ENCODE measurements around the gene PTAR1.

The PTAR1 gene

DNA sequence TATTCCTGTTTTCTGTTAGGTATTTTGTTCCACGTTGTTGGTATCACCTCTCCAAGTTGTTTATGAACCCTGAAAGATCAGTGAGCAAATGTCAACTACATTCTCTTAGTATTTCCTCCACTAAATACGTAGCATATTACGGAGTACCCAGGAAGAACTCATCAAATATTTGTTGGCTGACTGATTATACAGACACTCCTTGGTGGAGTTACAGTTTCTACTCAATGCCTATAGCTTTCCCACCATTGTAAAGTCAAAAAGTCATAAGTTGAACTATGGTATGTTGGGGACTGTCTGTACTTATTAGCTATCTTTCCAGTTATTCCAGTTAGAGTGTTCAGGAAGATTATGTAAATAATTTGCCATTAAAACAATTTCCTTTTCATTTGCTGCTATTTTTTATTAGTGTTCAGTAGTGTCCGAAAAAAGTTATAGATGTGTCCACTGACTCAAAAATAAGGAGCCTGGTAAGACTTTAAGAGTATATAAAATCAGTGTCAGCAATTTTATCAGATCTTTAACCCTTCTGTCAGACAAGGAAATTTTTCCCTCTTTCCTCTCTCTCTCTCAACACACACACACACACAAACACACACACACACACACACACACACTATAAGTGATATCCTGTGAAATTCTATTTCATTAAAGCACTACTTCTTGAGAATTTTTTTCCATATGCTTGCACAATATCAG lies 80.8 kb downstream of the PTAR1 start:
- Histone ChIP-seq H3K36me3 (replicated peaks; ENCODE audit: insufficient read depth, low read length) (no peaks in the 10 kb centered on the region), H3K27me3 (replicated peaks; ENCODE audit: insufficient read depth, low read length) (no peaks in the 10 kb centered on the region), H2AFZ (ENCODE audit: low read length) (no peak overlapping the region), H3K9me2 (replicated peaks; ENCODE audit: insufficient read depth, low read length) (no peaks in the 10 kb centered on the region), H4K20me1 (ENCODE audit: insufficient read depth, low read length) (no peaks in the 10 kb centered on the region), H3F3A (ENCODE audit: insufficient read depth, low read length) (peaks cover 6% of the 10 kb centered on the region; the same call in 1 of the 2 replicates), H3K4me2 (ENCODE audit: low read depth, low read length) (no peak overlapping the region), H3K9ac (ENCODE audit: low read length) (no peak overlapping the region), H3K9me3 (replicated peaks; ENCODE audit: insufficient read depth, low read length) (no peaks in the 10 kb centered on the region), H3K4me1 (ENCODE audit: low read length) (0 out of 2 replicates have a peak, but pooled peaks cover 5% of the 10 kb centered on the region), H3K79me2 (ENCODE audit: low read length) (no peaks in the 10 kb centered on the region), H3K4me3 (ENCODE audit: low read length) (no peak overlapping the region), H3K27ac (ENCODE audit: low read length) (no peak overlapping the region)
- DNase-seq = no peak
- TF ChIP-seq, protein P1, sequence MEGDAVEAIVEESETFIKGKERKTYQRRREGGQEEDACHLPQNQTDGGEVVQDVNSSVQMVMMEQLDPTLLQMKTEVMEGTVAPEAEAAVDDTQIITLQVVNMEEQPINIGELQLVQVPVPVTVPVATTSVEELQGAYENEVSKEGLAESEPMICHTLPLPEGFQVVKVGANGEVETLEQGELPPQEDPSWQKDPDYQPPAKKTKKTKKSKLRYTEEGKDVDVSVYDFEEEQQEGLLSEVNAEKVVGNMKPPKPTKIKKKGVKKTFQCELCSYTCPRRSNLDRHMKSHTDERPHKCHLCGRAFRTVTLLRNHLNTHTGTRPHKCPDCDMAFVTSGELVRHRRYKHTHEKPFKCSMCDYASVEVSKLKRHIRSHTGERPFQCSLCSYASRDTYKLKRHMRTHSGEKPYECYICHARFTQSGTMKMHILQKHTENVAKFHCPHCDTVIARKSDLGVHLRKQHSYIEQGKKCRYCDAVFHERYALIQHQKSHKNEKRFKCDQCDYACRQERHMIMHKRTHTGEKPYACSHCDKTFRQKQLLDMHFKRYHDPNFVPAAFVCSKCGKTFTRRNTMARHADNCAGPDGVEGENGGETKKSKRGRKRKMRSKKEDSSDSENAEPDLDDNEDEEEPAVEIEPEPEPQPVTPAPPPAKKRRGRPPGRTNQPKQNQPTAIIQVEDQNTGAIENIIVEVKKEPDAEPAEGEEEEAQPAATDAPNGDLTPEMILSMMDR (IDR thresholded peaks at IDR 0.05; ENCODE audit: low read length) = no peak
- no peak for TF ChIP-seq EZH2phosphoT487 (IDR thresholded peaks at IDR 0.05; ENCODE audit: low read length)
- TF ChIP-seq EZH2 (optimal IDR thresholded peaks at IDR 0.05; ENCODE audit: low read depth, low read length) = no peak

DNA sequence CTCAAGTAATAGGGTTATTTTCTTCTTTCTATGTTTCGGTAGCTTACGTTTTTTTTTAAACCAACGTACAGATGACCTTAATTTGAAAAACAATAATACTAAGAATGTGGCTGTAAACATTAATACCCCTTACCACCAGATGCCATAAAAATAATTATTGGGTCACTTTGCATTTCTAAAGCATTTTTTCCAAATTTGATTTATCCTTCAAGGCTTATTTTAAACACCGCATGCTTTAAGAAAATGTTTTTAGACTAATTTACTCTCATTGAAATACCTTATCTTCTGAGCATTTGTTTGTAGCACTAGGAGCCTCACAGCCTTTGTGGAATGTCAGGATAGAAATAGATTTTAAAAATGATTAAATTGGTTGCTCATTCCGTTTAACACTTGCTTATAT lies 81.9 kb downstream of the PTAR1 start:
- Histone ChIP-seq H3K27me3 (replicated peaks; ENCODE audit: insufficient read depth, low read length) (no peaks in the 10 kb centered on the region), H3K9me2 (replicated peaks; ENCODE audit: insufficient read depth, low read length) (no peaks in the 10 kb centered on the region), H3K4me3 (ENCODE audit: low read length) (no peak overlapping the region), H3K4me1 (ENCODE audit: low read length) (peaks cover 9% of the 10 kb centered on the region), H3K4me2 (ENCODE audit: low read depth, low read length) (no peak overlapping the region), H3K27ac (ENCODE audit: low read length) (no peak overlapping the region), H4K20me1 (ENCODE audit: insufficient read depth, low read length) (no peaks in the 10 kb centered on the region), H3K79me2 (ENCODE audit: low read length) (no peaks in the 10 kb centered on the region), H3F3A (ENCODE audit: insufficient read depth, low read length) (peaks cover 6% of the 10 kb centered on the region; the same call in 1 of the 2 replicates), H3K36me3 (replicated peaks; ENCODE audit: insufficient read depth, low read length) (no peaks in the 10 kb centered on the region), H3K9me3 (replicated peaks; ENCODE audit: insufficient read depth, low read length) (no peaks in the 10 kb centered on the region), H3K9ac (ENCODE audit: low read length) (no peak overlapping the region), H2AFZ (ENCODE audit: low read length) (no peak overlapping the region)
- DNase-seq = no peak
- TF ChIP-seq, protein P1 (IDR thresholded peaks at IDR 0.05; ENCODE audit: low read length) = no peak
- TF ChIP-seq EZH2phosphoT487 (IDR thresholded peaks at IDR 0.05; ENCODE audit: low read length) (no peak), EZH2 (optimal IDR thresholded peaks at IDR 0.05; ENCODE audit: low read depth, low read length) (no peak)

DNA sequence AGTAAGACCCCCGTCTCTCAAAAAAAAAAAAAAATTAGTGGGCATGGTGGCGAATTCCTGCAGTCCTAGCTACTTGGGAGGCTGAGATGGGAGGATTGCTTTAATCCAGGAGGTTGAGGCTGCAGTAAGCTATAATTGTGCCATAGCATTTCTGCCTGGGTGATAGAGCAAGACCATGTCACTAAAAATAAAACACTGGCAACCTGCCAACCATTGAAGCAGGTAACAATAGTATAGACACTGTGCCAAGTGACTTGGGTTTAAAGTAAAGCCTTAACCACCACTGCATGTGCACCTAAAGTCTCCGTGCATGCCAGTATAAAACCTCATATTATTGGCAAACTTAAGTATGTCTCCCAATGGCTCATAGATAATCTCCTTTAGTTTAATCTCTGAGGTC lies 84.2 kb downstream of the PTAR1 start:
- no peaks in the 10 kb centered on the region for H3K9me3 ChIP-seq (replicated peaks; ENCODE audit: insufficient read depth, low read length)
- H3K36me3 ChIP-seq (replicated peaks; ENCODE audit: insufficient read depth, low read length) = no peaks in the 10 kb centered on the region
- no peak overlapping the region for H3K9ac ChIP-seq (ENCODE audit: low read length)
- H3K4me1 ChIP-seq (ENCODE audit: low read length) = peaks cover 9% of the 10 kb centered on the region
- TF ChIP-seq EZH2phosphoT487 (IDR thresholded peaks at IDR 0.05; ENCODE audit: low read length) = no peak
- TF ChIP-seq EZH2 (optimal IDR thresholded peaks at IDR 0.05; ENCODE audit: low read depth, low read length) = no peak
- TF ChIP-seq, protein P1 (IDR thresholded peaks at IDR 0.05; ENCODE audit: low read length) = no peak
- H3K79me2 ChIP-seq (ENCODE audit: low read length) = no peaks in the 10 kb centered on the region
- H3K9me2 ChIP-seq (replicated peaks; ENCODE audit: insufficient read depth, low read length) = no peaks in the 10 kb centered on the region
- H3K4me2 ChIP-seq (ENCODE audit: low read depth, low read length) = no peak overlapping the region
- H2AFZ ChIP-seq (ENCODE audit: low read length) = no peak overlapping the region
- H4K20me1 ChIP-seq (ENCODE audit: insufficient read depth, low read length) = no peaks in the 10 kb centered on the region
- peaks cover 6% of the 10 kb centered on the region; the same call in 1 of the 2 replicates for H3F3A ChIP-seq (ENCODE audit: insufficient read depth, low read length)
- no peak overlapping the region for H3K4me3 ChIP-seq (ENCODE audit: low read length)
- DNase-seq = peak; percentile 29
- H3K27me3 ChIP-seq (replicated peaks; ENCODE audit: insufficient read depth, low read length) = no peaks in the 10 kb centered on the region
- H3K27ac ChIP-seq (ENCODE audit: low read length) = no peak overlapping the region

Data from MM.1S (cell line).